ENCODE data around the gene FGD5.

The FGD5 gene

DNA sequence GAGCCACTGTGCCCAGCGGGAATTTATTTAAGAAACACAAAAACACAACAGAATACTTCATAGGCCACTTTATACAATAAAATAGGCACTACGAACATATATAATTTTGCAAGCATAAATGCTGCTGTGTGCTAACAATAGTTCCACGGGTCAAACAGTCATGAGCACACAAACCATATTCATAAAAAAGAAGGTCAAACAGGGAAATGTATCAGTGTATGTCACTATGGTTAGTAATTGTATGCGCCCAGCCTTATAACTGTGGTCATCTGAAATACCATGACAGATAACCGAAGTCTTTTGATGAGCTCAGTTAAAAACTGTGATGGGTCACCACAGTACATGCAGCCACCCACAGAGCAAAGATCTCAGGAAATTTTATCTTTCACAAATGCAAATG lies 90.5 kb downstream of the FGD5 start:
- Histone ChIP-seq H3K79me2 (ENCODE audit: control insufficient read depth, low read length) (no peaks in the 10 kb centered on the region), H3K27ac (ENCODE audit: low read depth, low read length) (no peak overlapping the region), H4K20me1 (ENCODE audit: control insufficient read depth, insufficient read depth, low read depth, low read length) (no peaks in the 10 kb centered on the region), H3K9me3 (ENCODE audit: control insufficient read depth, insufficient read depth, low read length) (peaks cover 5% of the 10 kb centered on the region), H3F3A (ENCODE audit: control insufficient read depth, insufficient read depth) (no peaks in the 10 kb centered on the region), H3K27me3 (ENCODE audit: control insufficient read depth, low read length) (no peaks in the 10 kb centered on the region; the same call in 1 of the 2 replicates), H3K4me3 (ENCODE audit: low read length) (no peak overlapping the region), H3K4me1 (ENCODE audit: control insufficient read depth, low read length) (no peaks in the 10 kb centered on the region), H3K36me3 (ENCODE audit: control insufficient read depth, low read length) (no peaks in the 10 kb centered on the region), H3K9me2 (replicated peaks; ENCODE audit: control insufficient read depth, low read length) (no peaks in the 10 kb centered on the region), H3K4me2 (ENCODE audit: low read length) (no peak overlapping the region)
- TF ChIP-seq, protein P1, sequence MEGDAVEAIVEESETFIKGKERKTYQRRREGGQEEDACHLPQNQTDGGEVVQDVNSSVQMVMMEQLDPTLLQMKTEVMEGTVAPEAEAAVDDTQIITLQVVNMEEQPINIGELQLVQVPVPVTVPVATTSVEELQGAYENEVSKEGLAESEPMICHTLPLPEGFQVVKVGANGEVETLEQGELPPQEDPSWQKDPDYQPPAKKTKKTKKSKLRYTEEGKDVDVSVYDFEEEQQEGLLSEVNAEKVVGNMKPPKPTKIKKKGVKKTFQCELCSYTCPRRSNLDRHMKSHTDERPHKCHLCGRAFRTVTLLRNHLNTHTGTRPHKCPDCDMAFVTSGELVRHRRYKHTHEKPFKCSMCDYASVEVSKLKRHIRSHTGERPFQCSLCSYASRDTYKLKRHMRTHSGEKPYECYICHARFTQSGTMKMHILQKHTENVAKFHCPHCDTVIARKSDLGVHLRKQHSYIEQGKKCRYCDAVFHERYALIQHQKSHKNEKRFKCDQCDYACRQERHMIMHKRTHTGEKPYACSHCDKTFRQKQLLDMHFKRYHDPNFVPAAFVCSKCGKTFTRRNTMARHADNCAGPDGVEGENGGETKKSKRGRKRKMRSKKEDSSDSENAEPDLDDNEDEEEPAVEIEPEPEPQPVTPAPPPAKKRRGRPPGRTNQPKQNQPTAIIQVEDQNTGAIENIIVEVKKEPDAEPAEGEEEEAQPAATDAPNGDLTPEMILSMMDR (IDR thresholded peaks at IDR 0.05; ENCODE audit: low read depth, low read length, poor library complexity, severe bottlenecking), result no peak
- TF ChIP-seq EZH2phosphoT487 (IDR thresholded peaks at IDR 0.05; ENCODE audit: borderline replicate concordance, low read length), result no peak

DNA sequence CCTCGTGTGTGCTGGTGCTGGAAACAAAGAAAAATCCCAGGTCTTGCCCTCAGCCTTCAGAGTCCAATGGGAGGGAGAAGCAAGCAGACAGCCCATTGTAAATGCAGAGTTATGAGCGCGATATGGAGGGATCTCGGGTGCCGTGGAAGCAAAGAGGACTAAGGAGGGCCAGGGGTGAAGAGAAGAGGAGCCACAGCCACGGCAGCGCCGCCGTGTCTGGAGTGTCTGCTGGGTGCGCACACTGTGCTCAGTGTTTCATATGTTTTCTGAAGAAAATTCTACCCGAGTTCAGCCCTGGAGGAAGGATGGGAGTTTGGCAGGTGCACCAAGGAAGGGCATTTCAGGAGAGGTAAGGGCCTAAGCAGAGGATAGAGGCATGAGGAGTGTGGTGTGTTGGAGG lies 92.9 kb downstream of the FGD5 start:
- Histone ChIP-seq H4K20me1 (ENCODE audit: control insufficient read depth, insufficient read depth, low read depth, low read length) (no peaks in the 10 kb centered on the region), H3K4me2 (ENCODE audit: low read length) (no peak overlapping the region), H3K36me3 (ENCODE audit: control insufficient read depth, low read length) (no peaks in the 10 kb centered on the region), H3K4me1 (ENCODE audit: control insufficient read depth, low read length) (no peaks in the 10 kb centered on the region), H3K4me3 (ENCODE audit: low read length) (no peak overlapping the region), H3K79me2 (ENCODE audit: control insufficient read depth, low read length) (no peaks in the 10 kb centered on the region), H3F3A (ENCODE audit: control insufficient read depth, insufficient read depth) (no peaks in the 10 kb centered on the region), H3K9me2 (replicated peaks; ENCODE audit: control insufficient read depth, low read length) (no peaks in the 10 kb centered on the region), H3K27ac (ENCODE audit: low read depth, low read length) (no peak overlapping the region), H3K9me3 (ENCODE audit: control insufficient read depth, insufficient read depth, low read length) (no peaks in the 10 kb centered on the region), H3K27me3 (ENCODE audit: control insufficient read depth, low read length) (peaks cover 4% of the 10 kb centered on the region)
- TF ChIP-seq EZH2phosphoT487 (IDR thresholded peaks at IDR 0.05; ENCODE audit: borderline replicate concordance, low read length), result no peak
- TF ChIP-seq, protein P1 (IDR thresholded peaks at IDR 0.05; ENCODE audit: low read depth, low read length, poor library complexity, severe bottlenecking), result no peak

DNA sequence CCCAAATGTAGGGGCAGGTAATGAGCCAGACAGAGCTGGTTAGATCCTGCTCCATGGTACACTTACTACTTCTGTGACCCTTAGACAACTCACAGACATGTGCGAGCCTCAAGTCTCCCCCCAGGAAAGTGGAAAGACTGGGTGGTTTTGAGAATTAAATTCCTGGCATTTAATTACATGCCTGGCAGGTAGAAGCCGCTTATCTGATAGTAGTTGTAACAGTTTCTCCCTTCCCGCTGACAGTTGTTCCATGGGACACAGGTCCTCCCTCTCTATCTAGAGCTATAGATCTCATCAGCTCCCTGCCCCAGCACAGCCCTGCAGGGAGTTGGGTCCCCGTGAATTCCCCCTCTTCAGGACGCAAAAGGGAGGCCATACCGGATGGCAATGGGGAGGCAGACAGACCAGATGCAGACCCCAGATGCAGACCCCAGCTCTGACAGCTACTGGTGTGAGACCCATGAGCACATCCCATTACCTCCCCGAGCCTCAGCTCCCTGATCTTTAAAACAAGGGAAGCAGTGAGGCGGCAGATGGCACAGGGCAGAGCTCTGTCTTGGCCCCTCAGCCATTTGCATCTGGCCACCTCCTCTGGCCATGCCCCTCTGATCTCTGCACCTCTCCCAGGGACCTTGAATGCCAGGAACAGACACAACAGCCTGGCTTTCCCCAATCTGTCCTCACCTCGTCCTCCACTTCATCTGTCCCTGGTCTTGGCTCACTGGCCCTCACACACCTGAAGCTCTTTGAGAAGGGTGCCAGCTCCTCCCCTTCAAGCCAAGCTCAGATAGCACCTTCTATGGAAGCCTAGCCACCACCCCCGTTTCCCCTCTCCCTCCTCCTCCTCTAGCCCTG lies 94.5 kb downstream of the FGD5 start:
- no peaks in the 10 kb centered on the region for H3K79me2 ChIP-seq (ENCODE audit: control insufficient read depth, low read length)
- H3K36me3 ChIP-seq (ENCODE audit: control insufficient read depth, low read length), result no peaks in the 10 kb centered on the region
- H3K4me1 ChIP-seq (ENCODE audit: control insufficient read depth, low read length), result no peaks in the 10 kb centered on the region
- no peaks in the 10 kb centered on the region for H4K20me1 ChIP-seq (ENCODE audit: control insufficient read depth, insufficient read depth, low read depth, low read length)
- TF ChIP-seq, protein P1 (IDR thresholded peaks at IDR 0.05; ENCODE audit: low read depth, low read length, poor library complexity, severe bottlenecking), result no peak
- no peak for TF ChIP-seq EZH2phosphoT487 (IDR thresholded peaks at IDR 0.05; ENCODE audit: borderline replicate concordance, low read length)
- no peaks in the 10 kb centered on the region for H3F3A ChIP-seq (ENCODE audit: control insufficient read depth, insufficient read depth)
- H3K9me3 ChIP-seq (ENCODE audit: control insufficient read depth, insufficient read depth, low read length), result no peaks in the 10 kb centered on the region
- no peak overlapping the region for H3K27ac ChIP-seq (ENCODE audit: low read depth, low read length)
- H3K27me3 ChIP-seq (ENCODE audit: control insufficient read depth, low read length), result peaks cover 7% of the 10 kb centered on the region
- no peaks in the 10 kb centered on the region for H3K9me2 ChIP-seq (replicated peaks; ENCODE audit: control insufficient read depth, low read length)
- H3K4me2 ChIP-seq (ENCODE audit: low read length), result no peak overlapping the region
- H3K4me3 ChIP-seq (ENCODE audit: low read length), result no peak overlapping the region
